Keratinocyte (primary cell): Measurements from ENCODE around the gene NPTX1. TPM values are rescaled to one million over a fixed set of nuclear protein-coding genes. Genes with fewer than 3 reads are reported as not detected.

Experiments used
- DNase-seq: peaks from one replicate; pipeline ENCODE4 v3.0.0-alpha.2; 2011; ENCODE audit warnings: low read depth, missing footprints, low spot score
- FAIRE-seq: peaks from 2 replicates; lab custom pipeline; 2011; peaks lifted over from hg19 to GRCh38; lab: Jason Lieb, UNC
- H2AFZ ChIP-seq: 2 replicates; pipeline ENCODE4 v1.6.0; 2012; ENCODE audit warnings: low read length, control low read depth, inconsistent platforms; ENCODE audit not compliant: control insufficient read depth
- H3K27ac ChIP-seq: 2 replicates; pipeline ENCODE4 v1.5.1; 2011; ENCODE audit warnings: low read length; ENCODE audit not compliant: control insufficient read depth, insufficient read depth
- H3K27me3 ChIP-seq: 3 replicates; pipeline ENCODE4 v1.6.0; 2011; ENCODE audit warnings: low read length; ENCODE audit not compliant: control insufficient read depth, insufficient read depth; ENCODE audit errors: extremely low read depth
- H3K36me3 ChIP-seq, 2 experiments: 2 replicates in 1 of 2; 3 replicates in 1 of 2; pipeline ENCODE4 v1.5.1; 2011; ENCODE audit warnings: low read length in 2 of 2, mild to moderate bottlenecking in 1 of 2; ENCODE audit not compliant: control insufficient read depth in 2 of 2, insufficient read depth in 2 of 2; ENCODE audit errors: extremely low read depth in 1 of 2
- H3K4me1 ChIP-seq: 3 replicates; pipeline ENCODE4 v1.5.1; 2011; ENCODE audit warnings: low read length; ENCODE audit not compliant: control insufficient read depth, insufficient read depth; ENCODE audit errors: extremely low read depth
- H3K4me2 ChIP-seq: 3 replicates; pipeline ENCODE4 v1.6.0; 2011; ENCODE audit warnings: low read depth, low read length; ENCODE audit not compliant: control insufficient read depth, insufficient read depth; ENCODE audit errors: extremely low read depth
- H3K4me3 ChIP-seq, 3 experiments: fragments of 200-600 bp in 1 of 3; sonication (generic) in 1 of 3; 2 replicates in 2 of 3; 3 replicates in 1 of 3; pipeline ENCODE4 v1.5.1; 2011 to 2016; ENCODE audit warnings: low read length in 3 of 3, mild to moderate bottlenecking in 3 of 3, control low read depth in 2 of 3, inconsistent platforms in 1 of 3, low read depth in 1 of 3, mixed read lengths in 1 of 3, mixed run types in 1 of 3, moderate library complexity in 1 of 3; ENCODE audit not compliant: control insufficient read depth in 2 of 3, insufficient read depth in 2 of 3; ENCODE audit errors: extremely low read depth in 1 of 3
- H3K79me2 ChIP-seq: 2 replicates; pipeline ENCODE4 v1.6.0; 2012; ENCODE audit warnings: low read length; ENCODE audit not compliant: control insufficient read depth, insufficient read depth
- H3K9ac ChIP-seq: 3 replicates; pipeline ENCODE4 v1.6.0; 2011; ENCODE audit warnings: low read length; ENCODE audit not compliant: control insufficient read depth, insufficient read depth; ENCODE audit errors: extremely low read depth
- H3K9me1 ChIP-seq: 3 replicates; pipeline ENCODE4 v1.6.0; 2011; ENCODE audit warnings: low read length; ENCODE audit not compliant: control insufficient read depth, insufficient read depth; ENCODE audit errors: extremely low read depth
- H3K9me3 ChIP-seq: 2 replicates; pipeline ENCODE4 v1.5.1; 2012; ENCODE audit warnings: low read depth, low read length; ENCODE audit not compliant: control insufficient read depth
- H4K20me1 ChIP-seq: 3 replicates; pipeline ENCODE4 v1.6.0; 2011; ENCODE audit warnings: low read length; ENCODE audit not compliant: control insufficient read depth, insufficient read depth; ENCODE audit errors: extremely low read depth
- CTCF ChIP-seq, 3 experiments: IDR thresholded peaks in 1 of 3; conservative IDR thresholded peaks in 1 of 3; optimal IDR thresholded peaks in 1 of 3; 2 replicates in 2 of 3; 3 replicates in 1 of 3; pipeline versions ENCODE3 to v1.5.1; 2011; ENCODE audit warnings: low read length in 3 of 3, mild to moderate bottlenecking in 3 of 3, moderate library complexity in 2 of 3, control low read depth in 1 of 3, inconsistent platforms in 1 of 3; ENCODE audit not compliant: insufficient read depth in 2 of 3; ENCODE audit errors: extremely low read depth in 1 of 3
- EZH2 ChIP-seq: IDR thresholded peaks from one replicate; pipeline ENCODE4 v1.6.1; 2012; ENCODE audit warnings: inconsistent platforms, mild to moderate bottlenecking, low read length, moderate library complexity
- dilution Hi-C: fragments of 300-500 bp; cut with MboI; formaldehyde crosslinking; loops from one replicate; pipeline ENCODE4 v1.7.0; 2020; ENCODE audit warnings: low sequenced_read_pairs; ENCODE audit not compliant: extremely low pct_ligation_motif_present
- polyA plus RNA-seq, 5 experiments: library from polyadenylated mRNA; depleted of rRNA in 3 of 5; stranded (reverse) in 3 of 5; stranded (forward) in 1 of 5; unstranded in 1 of 5; fragments of >200 nt; gene quantifications; 1 replicate in 1 of 5; 2 replicates in 3 of 5; 3 replicates in 1 of 5; pipeline versions ENCODE4 v1.2.1 to v1.2.3, GENCODE V29; 2011 to 2012; ENCODE audit warnings: missing spikeins in 2 of 5, low read depth in 1 of 5, low replicate concordance in 1 of 5

The NPTX1 gene
- polyA plus RNA-seq, 1 donor (not counting 4 experiments of a cell fraction or from before 2014, with no cell fraction given) = 0.03 TPM

GRCh38 chr17:80523054-80523744 is 46.8 kb upstream of the NPTX1 start:
- H3K27me3 ChIP-seq = peaks cover 3% of the 10 kb centered on the region
- H3K9ac ChIP-seq = no peak overlapping the region
- FAIRE-seq (no peak), DNase-seq (no peak)
- H3K4me3 ChIP-seq = no peak overlapping the region
- no peaks in the 10 kb centered on the region for H3K36me3 ChIP-seq
- H3K79me2 ChIP-seq = no peaks in the 10 kb centered on the region
- dilution Hi-C loops = no loop called here
- H2AFZ ChIP-seq = no peak overlapping the region
- no peaks in the 10 kb centered on the region for H4K20me1 ChIP-seq
- no peak overlapping the region for H3K27ac ChIP-seq
- H3K4me1 ChIP-seq = peaks cover 15% of the 10 kb centered on the region
- no peaks in the 10 kb centered on the region for H3K9me1 ChIP-seq
- no peak overlapping the region for H3K4me2 ChIP-seq
- TF ChIP-seq CTCF (optimal IDR thresholded peaks at IDR 0.05 in 1 of 3, IDR thresholded peaks at IDR 0.05 in 1 of 3, conservative IDR thresholded peaks at IDR 0.05 in 1 of 3; ENCODE audit: extremely low read depth in 1 of 3, insufficient read depth in 2 of 3, low read length in 3 of 3) (no peak), EZH2 (no peak)
- H3K9me3 ChIP-seq = no peaks in the 10 kb centered on the region

- Histone ChIP-seq H4K20me1 (no peaks in the 10 kb centered on the region), H3K27ac (no peak overlapping the region), H3K27me3 (peaks cover 3% of the 10 kb centered on the region), H3K79me2 (no peaks in the 10 kb centered on the region), H3K36me3 (no peaks in the 10 kb centered on the region), H3K4me3 (no peak overlapping the region), H3K9me1 (no peaks in the 10 kb centered on the region), H3K4me1 (peaks cover under 1% of the 10 kb centered on the region), H3K9me3 (no peaks in the 10 kb centered on the region), H3K9ac (no peak overlapping the region), H2AFZ (no peak overlapping the region), H3K4me2 (no peak overlapping the region)
- dilution Hi-C loops = no loop called here
- FAIRE-seq (no peak), DNase-seq (no peak)
- TF ChIP-seq CTCF (optimal IDR thresholded peaks at IDR 0.05 in 1 of 3, IDR thresholded peaks at IDR 0.05 in 1 of 3, conservative IDR thresholded peaks at IDR 0.05 in 1 of 3; ENCODE audit: extremely low read depth in 1 of 3, insufficient read depth in 2 of 3, low read length in 3 of 3) = no peak
- no peak for TF ChIP-seq EZH2
Measured at GRCh38 chr17:80520810-80521455, 44.5 kb upstream of the NPTX1 start.
